ENCODE data around the gene SNUPN. TPM values are rescaled to one million over a fixed set of nuclear protein-coding genes. Genes with fewer than 3 reads are reported as not detected.

The SNUPN gene
- total RNA-seq, 4 donors from 2014 or later = 14.2 to 18.3 (median 15.9) TPM

DNA sequence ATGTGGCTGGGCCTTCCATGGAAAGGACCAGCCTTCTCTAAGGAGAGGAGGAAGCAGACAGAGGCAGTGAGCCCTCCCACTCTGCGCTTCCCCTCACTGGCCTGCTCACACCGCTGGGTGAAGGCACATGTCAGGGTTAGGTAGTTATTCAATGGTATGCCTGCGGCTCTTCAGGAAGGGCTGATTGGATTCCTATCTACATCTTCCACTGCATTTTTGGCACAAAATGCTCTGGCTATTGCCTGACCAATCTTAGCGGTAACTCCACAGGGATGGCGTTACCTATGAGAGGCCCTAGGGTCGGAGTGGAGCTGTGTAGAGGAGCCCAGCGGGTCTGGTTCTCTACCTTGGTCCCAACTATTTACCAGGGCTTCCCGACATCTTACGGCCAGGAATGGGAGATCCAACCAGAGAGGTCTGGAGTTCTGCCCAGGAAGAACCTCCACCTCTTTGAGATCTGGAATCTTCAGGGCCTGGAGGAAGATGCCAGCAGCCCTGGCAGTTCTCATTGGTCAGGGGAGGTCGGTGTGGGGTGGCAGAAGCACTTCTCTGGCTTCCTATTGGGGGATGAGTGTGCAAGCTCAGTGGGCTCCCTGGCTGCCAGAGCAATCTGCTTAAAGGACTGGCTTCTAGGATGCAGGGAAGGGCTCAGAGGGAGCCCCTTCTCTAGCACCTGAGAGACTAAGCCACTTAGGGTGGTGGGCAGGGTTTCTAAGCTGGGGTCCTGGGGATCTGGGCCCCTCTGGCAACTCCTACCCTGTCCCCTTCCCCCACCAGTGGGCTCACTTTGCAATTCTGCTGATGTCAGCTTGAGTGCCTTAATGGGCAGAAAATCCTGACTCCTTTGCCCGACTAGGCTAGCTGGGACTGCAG, 46.4 kb upstream of the SNUPN start:
- no peaks in the 10 kb centered on the region for H3K27me3 ChIP-seq
- intact Hi-C loops (cut with DNase I; ENCODE audit: low total_unique reads) = no loop called here
- in situ Hi-C loops (cut with MboI; ENCODE audit: low sequenced_read_pairs in 4 of 4) = no loop called here
- no peak for DNase-seq
- peak overlapping the region; percentile 65 to 78 (median 70) for H3K27ac ChIP-seq
- TF ChIP-seq POLR2A (IDR thresholded peaks at IDR 0.05) = no peak
- TF ChIP-seq, protein P1, sequence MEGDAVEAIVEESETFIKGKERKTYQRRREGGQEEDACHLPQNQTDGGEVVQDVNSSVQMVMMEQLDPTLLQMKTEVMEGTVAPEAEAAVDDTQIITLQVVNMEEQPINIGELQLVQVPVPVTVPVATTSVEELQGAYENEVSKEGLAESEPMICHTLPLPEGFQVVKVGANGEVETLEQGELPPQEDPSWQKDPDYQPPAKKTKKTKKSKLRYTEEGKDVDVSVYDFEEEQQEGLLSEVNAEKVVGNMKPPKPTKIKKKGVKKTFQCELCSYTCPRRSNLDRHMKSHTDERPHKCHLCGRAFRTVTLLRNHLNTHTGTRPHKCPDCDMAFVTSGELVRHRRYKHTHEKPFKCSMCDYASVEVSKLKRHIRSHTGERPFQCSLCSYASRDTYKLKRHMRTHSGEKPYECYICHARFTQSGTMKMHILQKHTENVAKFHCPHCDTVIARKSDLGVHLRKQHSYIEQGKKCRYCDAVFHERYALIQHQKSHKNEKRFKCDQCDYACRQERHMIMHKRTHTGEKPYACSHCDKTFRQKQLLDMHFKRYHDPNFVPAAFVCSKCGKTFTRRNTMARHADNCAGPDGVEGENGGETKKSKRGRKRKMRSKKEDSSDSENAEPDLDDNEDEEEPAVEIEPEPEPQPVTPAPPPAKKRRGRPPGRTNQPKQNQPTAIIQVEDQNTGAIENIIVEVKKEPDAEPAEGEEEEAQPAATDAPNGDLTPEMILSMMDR (IDR thresholded peaks at IDR 0.05 in 4 of 5, conservative IDR thresholded peaks at IDR 0.05 in 1 of 5) = no peak
- no peak overlapping the region for H3K4me3 ChIP-seq
- H3K4me1 ChIP-seq = peaks cover 43 to 53% of the 10 kb centered on the region in 2 donors
- no peaks in the 10 kb centered on the region for H3K36me3 ChIP-seq
- no peak for ATAC-seq
- H3K9me3 ChIP-seq = no peaks in the 10 kb centered on the region

DNA sequence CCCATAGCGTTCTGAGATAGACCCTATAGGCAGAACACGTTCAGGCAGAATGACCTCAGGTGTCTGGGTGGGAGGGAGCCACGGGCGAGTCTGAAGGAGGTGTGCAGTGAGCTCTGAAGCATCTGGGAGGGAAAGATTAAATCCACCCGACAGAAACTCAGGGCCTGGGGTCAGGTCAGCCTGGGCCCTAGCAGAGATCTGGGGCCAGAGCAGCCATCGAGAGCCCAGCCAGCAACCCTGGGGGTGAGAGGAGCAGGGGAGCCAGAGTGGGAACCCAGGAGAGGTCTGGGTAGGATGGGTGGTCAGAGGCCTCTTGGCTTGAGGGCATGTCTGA, 44.3 kb upstream of the SNUPN start:
- TF ChIP-seq POLR2A (IDR thresholded peaks at IDR 0.05) = no peak
- TF ChIP-seq, protein P1 (IDR thresholded peaks at IDR 0.05 in 4 of 5, conservative IDR thresholded peaks at IDR 0.05 in 1 of 5) = no peak
- in situ Hi-C loops (cut with MboI; ENCODE audit: low sequenced_read_pairs in 4 of 4) (no loop called here), intact Hi-C loops (cut with DNase I; ENCODE audit: low total_unique reads) (no loop called here)
- peak overlapping the region in 1 of 4 donors; percentile 67 for H3K27ac ChIP-seq
- H3K4me3 ChIP-seq = no peak overlapping the region
- H3K9me3 ChIP-seq = no peaks in the 10 kb centered on the region
- no peaks in the 10 kb centered on the region for H3K36me3 ChIP-seq
- peaks cover 41 to 50% of the 10 kb centered on the region in 2 donors for H3K4me1 ChIP-seq
- ATAC-seq (no peak), DNase-seq (no peak)
- no peaks in the 10 kb centered on the region for H3K27me3 ChIP-seq

DNA sequence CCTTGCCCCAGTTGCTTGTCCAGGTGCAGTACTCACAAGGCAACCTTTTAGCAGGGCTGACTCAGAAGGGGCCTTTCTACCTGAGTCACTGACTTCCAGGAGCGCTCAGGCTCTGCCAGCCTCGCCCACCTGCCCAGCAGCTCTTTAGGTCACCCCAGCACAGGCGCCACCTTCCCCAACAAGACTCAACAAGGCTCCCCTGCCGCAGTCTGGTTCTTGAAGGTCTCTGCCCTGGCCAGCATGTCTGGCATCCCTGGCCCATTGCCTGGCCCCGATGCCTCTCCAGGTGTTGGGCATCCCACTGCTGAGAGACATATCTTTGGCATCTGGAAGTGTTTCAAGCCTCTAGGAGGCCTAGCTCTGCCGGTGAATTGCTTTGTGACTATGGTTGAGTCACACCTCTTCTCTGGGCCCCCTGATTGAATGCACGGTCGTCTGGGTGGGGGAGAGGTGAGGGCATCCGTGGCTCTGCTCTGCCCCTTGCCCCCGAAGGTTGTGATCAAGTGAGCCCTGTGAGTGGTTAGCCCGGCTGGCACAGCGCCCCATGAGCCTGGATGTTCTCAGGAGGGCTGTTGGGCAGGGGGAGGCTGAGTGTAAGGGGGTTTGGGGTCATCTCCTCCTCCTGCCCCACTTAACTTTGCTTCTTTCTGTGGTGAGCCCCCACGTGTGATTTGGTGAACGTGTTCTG, 43.8 kb upstream of the SNUPN start:
- no peak for DNase-seq
- in situ Hi-C loops (cut with MboI; ENCODE audit: low sequenced_read_pairs in 4 of 4) (no loop called here), intact Hi-C loops (cut with DNase I; ENCODE audit: low total_unique reads) (no loop called here)
- TF ChIP-seq, protein P1 (IDR thresholded peaks at IDR 0.05 in 4 of 5, conservative IDR thresholded peaks at IDR 0.05 in 1 of 5) = no peak
- TF ChIP-seq POLR2A (IDR thresholded peaks at IDR 0.05) = no peak
- Histone ChIP-seq H3K27me3 (no peaks in the 10 kb centered on the region), H3K9me3 (no peaks in the 10 kb centered on the region), H3K36me3 (no peaks in the 10 kb centered on the region), H3K4me1 (peaks cover 35 to 45% of the 10 kb centered on the region in 2 donors), H3K4me3 (no peak overlapping the region), H3K27ac (no peak overlapping the region)
- no peak for ATAC-seq

DNA sequence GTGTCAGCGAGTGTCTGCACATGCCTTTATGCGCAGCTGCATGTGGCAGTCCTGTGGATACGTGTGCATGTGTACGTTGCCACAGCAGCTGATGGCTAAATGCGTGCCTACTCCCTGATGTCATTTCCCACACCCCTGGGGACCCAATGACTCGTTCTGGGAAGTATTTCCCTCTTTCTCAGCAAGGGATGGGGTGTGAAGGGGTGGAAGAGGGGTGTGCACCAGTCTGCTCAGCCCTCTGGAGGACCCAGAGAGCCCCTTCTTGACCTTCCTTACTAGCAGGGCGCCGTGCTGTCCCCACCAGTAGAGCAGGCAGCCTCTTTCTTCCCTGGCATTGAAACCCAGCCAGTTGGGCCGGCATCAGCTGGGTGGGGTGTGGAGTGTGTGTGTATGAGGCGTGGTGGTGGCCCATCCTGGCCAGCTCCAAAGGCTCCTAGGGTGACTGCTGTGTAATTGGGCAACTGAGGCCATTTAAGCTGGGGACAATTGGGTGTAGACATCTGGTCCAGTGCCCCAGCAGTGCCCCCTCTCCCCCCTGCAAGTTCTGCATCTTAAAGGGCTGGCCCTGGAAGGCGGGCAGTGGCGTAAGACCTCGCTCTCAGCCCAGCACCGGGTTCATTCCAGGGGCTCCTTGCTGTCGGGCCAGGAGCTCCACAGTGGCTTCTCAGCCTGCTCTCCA, 41.4 kb upstream of the SNUPN start:
- no peaks in the 10 kb centered on the region for H3K9me3 ChIP-seq
- H3K4me3 ChIP-seq = no peak overlapping the region
- in situ Hi-C loops (cut with MboI; ENCODE audit: low sequenced_read_pairs in 4 of 4) (no loop called here), intact Hi-C loops (cut with DNase I; ENCODE audit: low total_unique reads) (no loop called here)
- TF ChIP-seq, protein P1 (IDR thresholded peaks at IDR 0.05 in 4 of 5, conservative IDR thresholded peaks at IDR 0.05 in 1 of 5) = no peak
- no peak for TF ChIP-seq POLR2A (IDR thresholded peaks at IDR 0.05)
- peak overlapping the region; percentile 57 to 79 (median 68) for H3K27ac ChIP-seq
- H3K36me3 ChIP-seq = no peaks in the 10 kb centered on the region
- H3K27me3 ChIP-seq = no peaks in the 10 kb centered on the region
- ATAC-seq = peak; percentile 71 to 72
- DNase-seq = peak in 1 of 2 donors; percentile 76
- peaks cover 18 to 22% of the 10 kb centered on the region in 2 donors for H3K4me1 ChIP-seq

Data from gastrocnemius medialis (tissue), 4 donors.